Adrenal gland (tissue), 12 donors: ENCODE measurements around the gene DELE1. TPM values are rescaled to one million over a fixed set of nuclear protein-coding genes. Genes with fewer than 3 reads are reported as not detected.

Experiments used
- DNase-seq, 7 donors: peaks; one replicate each; pipeline ENCODE4 v3.0.0-alpha.2; 2019 to 2020
- H3K27ac ChIP-seq, 5 donors: fragments of 200-600 bp; sonication (generic) in 4 of 5; 1 replicate in 3 of 5; 2 replicates in 2 of 5; pipeline versions ENCODE4 v1.5.1 to v1.8.0; 2016 to 2020; ENCODE audit warnings: mild to moderate bottlenecking in 1 of 5
- H3K27me3 ChIP-seq: fragments of 200-600 bp; 2 replicates; pipeline ENCODE4 v1.8.0; 2021
- H3K36me3 ChIP-seq, 2 donors: fragments of 200-600 bp; replicated peaks in 1 of 2; 1 replicate in 1 of 2; 2 replicates in 1 of 2; pipeline versions ENCODE4 v1.5.1 to v1.8.0; 2018 to 2022
- H3K4me1 ChIP-seq, 2 donors: fragments of 200-600 bp; replicated peaks in 1 of 2; 1 replicate in 1 of 2; 2 replicates in 1 of 2; pipeline versions ENCODE4 v1.5.1 to v1.8.0; 2018 to 2021
- H3K4me3 ChIP-seq, 4 donors: fragments of 200-600 bp; sonication (generic) in 3 of 4; one replicate each; pipeline ENCODE4 v1.5.1; 2016 to 2018
- H3K9me3 ChIP-seq, 3 donors: fragments of 200-600 bp; sonication (generic) in 1 of 3; replicated peaks in 1 of 3; 1 replicate in 2 of 3; 2 replicates in 1 of 3; pipeline versions ENCODE4 v1.5.1 to v1.8.0; 2016 to 2021
- POLR2A ChIP-seq, 2 donors: fragments of 450-650 bp; IDR thresholded peaks; one replicate each; pipeline ENCODE4 v1.6.1; 2017; ENCODE audit warnings: antibody characterized with exemption in 2 of 2, mild to moderate bottlenecking in 2 of 2, moderate library complexity in 1 of 2
- WGBS, 4 donors: extraction: QIAGEN DNeasy Blood & Tissue Kit in 2 of 4; methylation state at CpG; one replicate each; pipeline versions ENCODE4 v1.1.5 to v1.1.7; 2013 to 2017; 5-methylcytosine and 5-hydroxymethylcytosine counted together
- intact Hi-C, 2 donors: fragments of 100-400 bp; cut with DNase I; formaldehyde crosslinking; loops; one replicate each; pipeline versions ENCODE4 v1.14.1 to v1.15.0; 2022 to 2023
- polyA plus RNA-seq, 3 donors: library from polyadenylated mRNA; stranded (reverse); fragments of 200-250 nt in 2 of 3; fragments of 350-450 nt in 1 of 3; fragmentation: Illumina TruSeq in 1 of 3; extraction: RNeasy Lipid Tissue Mini Kit (QIAGEN cat#74804) in 1 of 3; gene quantifications; one replicate each; pipeline ENCODE4 v1.2.3, GENCODE V29; 2013 to 2014
- total RNA-seq, 9 donors: library from RNA; depleted of rRNA in 4 of 9; stranded (reverse); fragments of >200 nt in 4 of 9; fragments of 120-200 nt in 1 of 9; fragmentation: NEBNext Ultra II Directional in 1 of 9; extraction: Animal tissue kit (Norgen Biotek cat#: 25700) in 1 of 9; gene quantifications; one replicate each; pipeline versions ENCODE4 v1.1.0 to v1.2.4, GENCODE V29; 2013 to 2023
- TF ChIP-seq, protein P1 (sequence below), 6 experiments: fragments of 450-650 bp in 4 of 6; fragments of 200-600 bp in 2 of 6; sonication (generic) in 1 of 6; IDR thresholded peaks; 1 replicate in 5 of 6; 2 replicates in 1 of 6; pipeline versions ENCODE4 v1.5.1 to v1.8.0; 2016 to 2021; ENCODE audit warnings: antibody characterized with exemption in 6 of 6, mild to moderate bottlenecking in 2 of 6, moderate library complexity in 1 of 6
- donor health status: healthy with polysubstance abuse.
- donor health status: Bipolar disorder and iron deficiency.
- donor health status: DM: yes; HTN: yes; CAD: no.
- donor health status: DM: no; HTN: no; CAD: no.
- donor health status: DM: no; HTN: no; CAD: no.
- donor health status: DM: yes; HTN: yes; CAD: no.

Gene DELE1
- total and polyA plus RNA-seq, 12 donors: 65.2 to 162 (median 111) TPM

DNA sequence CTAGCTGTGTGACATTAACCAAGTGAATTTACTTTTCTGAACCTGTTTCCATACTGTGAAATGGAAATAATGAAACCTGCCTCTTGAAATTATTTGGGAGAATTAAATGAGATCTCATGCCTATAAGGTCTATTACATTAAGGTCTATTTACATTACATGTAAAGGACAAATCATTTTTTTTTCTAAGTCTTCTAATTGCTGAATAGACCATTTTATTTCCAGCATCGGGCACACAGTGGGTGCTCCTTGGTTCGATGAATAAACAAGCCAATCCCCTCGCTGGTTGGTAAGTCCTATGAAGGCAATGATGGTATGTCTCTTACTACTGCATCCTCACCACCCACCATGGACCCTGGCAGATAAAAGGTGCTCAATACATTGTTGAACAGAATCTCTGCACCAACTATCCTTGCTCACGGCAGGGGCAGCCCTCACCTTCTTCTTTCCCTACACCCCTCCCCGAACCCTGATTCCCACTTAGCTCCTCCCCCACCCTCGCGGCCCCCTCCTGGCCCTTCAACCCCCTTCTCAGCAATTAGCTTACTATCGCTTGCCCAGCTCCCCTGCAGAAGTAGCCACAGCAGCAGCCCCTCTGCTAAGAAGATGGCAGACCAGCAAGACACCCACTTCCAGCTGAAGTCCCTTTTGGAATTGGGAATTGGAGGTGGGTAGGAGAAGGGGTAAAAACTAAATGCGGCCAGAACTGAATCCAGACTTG is 48.5 kb upstream of the DELE1 start:
- Histone ChIP-seq H3K36me3 (no peaks in the 10 kb centered on the region), H3K27me3 (peaks cover 15% of the 10 kb centered on the region), H3K4me1 (peaks cover 16 to 31% of the 10 kb centered on the region in 2 donors), H3K27ac (peak overlapping the region in 1 of 5 donors; percentile 47), H3K9me3 (no peaks in the 10 kb centered on the region), H3K4me3 (no peak overlapping the region)
- peak in 1 of 7 donors; percentile 13 for DNase-seq
- intact Hi-C loops: loop anchor here (5.0 kb wide), 1 partner anchor 173 kb away; no protein-coding TSS in a partner anchor
- TF ChIP-seq, protein P1, sequence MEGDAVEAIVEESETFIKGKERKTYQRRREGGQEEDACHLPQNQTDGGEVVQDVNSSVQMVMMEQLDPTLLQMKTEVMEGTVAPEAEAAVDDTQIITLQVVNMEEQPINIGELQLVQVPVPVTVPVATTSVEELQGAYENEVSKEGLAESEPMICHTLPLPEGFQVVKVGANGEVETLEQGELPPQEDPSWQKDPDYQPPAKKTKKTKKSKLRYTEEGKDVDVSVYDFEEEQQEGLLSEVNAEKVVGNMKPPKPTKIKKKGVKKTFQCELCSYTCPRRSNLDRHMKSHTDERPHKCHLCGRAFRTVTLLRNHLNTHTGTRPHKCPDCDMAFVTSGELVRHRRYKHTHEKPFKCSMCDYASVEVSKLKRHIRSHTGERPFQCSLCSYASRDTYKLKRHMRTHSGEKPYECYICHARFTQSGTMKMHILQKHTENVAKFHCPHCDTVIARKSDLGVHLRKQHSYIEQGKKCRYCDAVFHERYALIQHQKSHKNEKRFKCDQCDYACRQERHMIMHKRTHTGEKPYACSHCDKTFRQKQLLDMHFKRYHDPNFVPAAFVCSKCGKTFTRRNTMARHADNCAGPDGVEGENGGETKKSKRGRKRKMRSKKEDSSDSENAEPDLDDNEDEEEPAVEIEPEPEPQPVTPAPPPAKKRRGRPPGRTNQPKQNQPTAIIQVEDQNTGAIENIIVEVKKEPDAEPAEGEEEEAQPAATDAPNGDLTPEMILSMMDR (IDR thresholded peaks at IDR 0.05): no peak
- no peak for TF ChIP-seq POLR2A (IDR thresholded peaks at IDR 0.05)
- WGBS, 4 donors: 17 to 30% (median 25%) methylated on average over 7 to 9 of the region's 9 CpGs

DNA sequence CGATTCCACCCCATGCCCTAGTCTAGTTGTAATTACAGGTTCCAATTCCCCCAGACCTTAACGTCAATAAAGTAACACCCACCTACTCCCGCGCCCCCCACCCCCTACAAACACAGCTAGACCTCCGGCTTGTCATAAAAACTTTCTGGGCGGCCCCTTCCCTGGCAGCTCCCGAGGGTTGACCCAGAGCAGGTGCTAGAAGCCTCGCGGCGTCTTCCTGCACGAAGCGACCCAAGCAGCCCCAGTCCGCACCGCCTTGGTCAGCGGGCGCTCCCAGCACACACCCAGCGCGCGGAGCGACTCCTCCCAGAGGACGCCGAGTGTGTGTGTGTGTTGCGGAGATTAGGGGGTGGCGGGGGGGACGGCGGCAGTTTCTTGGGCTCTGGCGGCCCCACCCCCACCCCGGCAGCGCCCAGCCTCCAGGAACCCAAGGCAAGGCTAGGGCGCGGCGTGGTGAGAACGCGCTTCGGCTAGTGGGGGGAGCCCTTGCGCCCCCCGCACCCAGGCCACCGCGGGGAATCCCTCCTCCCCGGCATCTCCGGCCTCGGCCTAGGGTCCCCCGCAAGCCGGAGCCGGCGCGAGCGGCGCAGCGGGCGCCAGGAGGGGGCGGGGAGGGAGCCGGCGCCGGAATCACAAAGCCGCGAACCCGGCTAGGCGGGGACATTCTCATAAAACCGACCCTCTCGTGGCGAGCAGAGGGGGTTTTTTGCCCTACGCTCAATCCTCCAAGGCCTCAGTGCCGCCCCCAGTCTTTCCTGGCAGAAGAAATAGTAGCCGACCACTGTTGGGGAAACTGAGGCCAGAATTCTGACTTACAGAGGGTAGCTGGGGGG is 47.7 kb upstream of the DELE1 start:
- peaks cover 16 to 31% of the 10 kb centered on the region in 2 donors for H3K4me1 ChIP-seq
- H3K27ac ChIP-seq: peak overlapping the region in 2 of 5 donors; percentile 20 to 47
- peaks cover 15% of the 10 kb centered on the region for H3K27me3 ChIP-seq
- H3K36me3 ChIP-seq: no peaks in the 10 kb centered on the region
- WGBS, 4 donors: 1 to 3% (median 2%) methylated on average over 7 to 65 of the region's 65 CpGs
- H3K4me3 ChIP-seq: peak overlapping the region in 1 of 4 donors; percentile 71
- H3K9me3 ChIP-seq: no peaks in the 10 kb centered on the region
- DNase-seq: peak in 2 of 7 donors; percentile 30 to 74
- TF ChIP-seq, protein P1 (IDR thresholded peaks at IDR 0.05): no peak
- TF ChIP-seq POLR2A (IDR thresholded peaks at IDR 0.05): no peak
- intact Hi-C loops: loop anchor here (5.0 kb wide), 1 partner anchor 174 kb away; no protein-coding TSS in a partner anchor

DNA sequence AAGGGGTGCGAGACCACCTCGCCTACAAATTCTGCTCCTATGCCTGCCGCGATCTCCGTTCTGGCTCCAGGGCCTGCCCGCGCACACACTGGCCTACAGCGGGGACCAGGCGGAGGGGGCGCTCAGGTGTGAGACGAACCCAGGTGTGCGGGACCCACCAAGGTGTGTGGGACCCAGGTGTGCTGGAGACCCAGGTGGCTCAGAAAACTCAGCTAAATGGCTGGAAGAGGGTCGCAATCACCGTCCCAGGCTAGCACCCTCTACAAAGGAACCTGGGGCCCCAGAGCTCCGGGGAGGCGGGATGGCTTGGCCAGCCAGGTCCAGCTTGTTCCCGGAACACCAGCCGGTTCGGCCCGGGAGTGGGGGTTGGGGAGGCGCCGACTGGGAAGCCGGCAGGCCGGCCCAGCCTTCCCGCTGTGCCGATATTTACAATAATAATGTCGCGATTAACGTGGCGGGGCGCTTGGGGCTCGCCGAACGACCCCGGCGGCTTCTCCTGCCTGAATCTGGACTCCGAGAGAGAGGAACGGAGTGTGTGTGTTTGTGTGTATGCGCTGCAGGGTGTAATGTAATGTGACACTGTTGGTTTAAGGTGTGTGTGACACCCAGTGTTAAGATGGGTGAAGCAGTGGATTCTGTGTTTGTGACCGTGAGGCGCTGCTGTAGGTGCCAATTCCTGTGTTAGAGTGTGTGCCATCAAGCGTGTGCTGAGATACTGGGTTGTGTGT is 46.9 kb upstream of the DELE1 start:
- peak in 2 of 7 donors; percentile 18 to 61 for DNase-seq
- Histone ChIP-seq H3K36me3 (no peaks in the 10 kb centered on the region), H3K4me1 (peaks cover 16 to 37% of the 10 kb centered on the region in 2 donors), H3K27ac (peak overlapping the region in 2 of 5 donors; percentile 20 to 47), H3K4me3 (peak overlapping the region in 1 of 4 donors; percentile 71), H3K9me3 (no peaks in the 10 kb centered on the region), H3K27me3 (peaks cover 15% of the 10 kb centered on the region)
- TF ChIP-seq, protein P1 (IDR thresholded peaks at IDR 0.05): no peak
- TF ChIP-seq POLR2A (IDR thresholded peaks at IDR 0.05): no peak
- WGBS, 4 donors: 2 to 6% (median 4%) methylated on average over 18 to 42 of the region's 42 CpGs
- intact Hi-C loops: loop anchor here (5.0 kb wide), 1 partner anchor 174 kb away; no protein-coding TSS in a partner anchor
